HG02884 (cell line): Measurements from ENCODE around the gene AAR2.

ENCODE experiments used
- ATAC-seq: cut with Tn5 transposase; IDR thresholded peaks from one replicate; pipeline ENCODE4 v1.9.1; 2021; ENCODE audit warnings: mild to moderate bottlenecking, moderate library complexity; ENCODE audit not compliant: unreplicated experiment

The AAR2 gene

GRCh38 chr20:36259177-36260061, 23.1 kb downstream of the AAR2 start:
- ATAC-seq: no peak

- ATAC-seq: no peak
Observed at GRCh38 chr20:36260316-36260715, 24.0 kb downstream of the AAR2 start.

- ATAC-seq: no peak
Observed at GRCh38 chr20:36261389-36262105, 25.3 kb downstream of the AAR2 start.

GRCh38 chr20:36262440-36262839, 26.2 kb downstream of the AAR2 start:
- no peak for ATAC-seq

GRCh38 chr20:36264426-36265246, 28.4 kb downstream of the AAR2 start:
- ATAC-seq: no peak

GRCh38 chr20:36266189-36266588, 29.9 kb downstream of the AAR2 start:
- no peak for ATAC-seq

GRCh38 chr20:36267605-36268381, 31.5 kb downstream of the AAR2 start:
- ATAC-seq: no peak

- no peak for ATAC-seq
Observed at GRCh38 chr20:36268440-36269342, 32.4 kb downstream of the AAR2 start.

- ATAC-seq: no peak
Observed at GRCh38 chr20:36269507-36269906, 33.2 kb downstream of the AAR2 start.

GRCh38 chr20:36270744-36271638, 34.7 kb downstream of the AAR2 start:
- ATAC-seq: no peak

- no peak for ATAC-seq
Observed at GRCh38 chr20:36271639-36272546, 35.6 kb downstream of the AAR2 start.

- ATAC-seq: no peak
Observed at GRCh38 chr20:36272547-36273220, 36.4 kb downstream of the AAR2 start.

GRCh38 chr20:36273414-36274180, 37.3 kb downstream of the AAR2 start:
- no peak for ATAC-seq

GRCh38 chr20:36274181-36274841, 38.0 kb downstream of the AAR2 start:
- ATAC-seq: no peak

- ATAC-seq: no peak
Observed at GRCh38 chr20:36275011-36275410, 38.7 kb downstream of the AAR2 start.
